Measurements from ENCODE around the gene TGM2. TPM values are rescaled to one million over a fixed set of nuclear protein-coding genes. Genes with fewer than 3 reads are reported as not detected.

The TGM2 gene
- total RNA-seq, 1 donor from 2014 or later: 135 TPM

GRCh38 chr20:38138086-38138778 lies 26.8 kb downstream of the TGM2 start:
- DNase-seq (ENCODE audit: low read depth): no peak
- Histone ChIP-seq H3K27me3 (ENCODE audit: control insufficient read depth, insufficient read depth, low read length) (no peaks in the 10 kb centered on the region), H3K36me3 (ENCODE audit: control insufficient read depth, insufficient read depth, low read length) (peaks cover 10% of the 10 kb centered on the region), H3K4me3 (ENCODE audit: low read depth, low read length) (no peak overlapping the region)
- TF ChIP-seq CTCF (IDR thresholded peaks at IDR 0.05; ENCODE audit: insufficient read depth, low read length, poor library complexity, severe bottlenecking): no peak

- H3K4me3 ChIP-seq (ENCODE audit: low read depth, low read length): no peak overlapping the region
- TF ChIP-seq CTCF (IDR thresholded peaks at IDR 0.05; ENCODE audit: insufficient read depth, low read length, poor library complexity, severe bottlenecking): no peak
- peaks cover 10% of the 10 kb centered on the region for H3K36me3 ChIP-seq (ENCODE audit: control insufficient read depth, insufficient read depth, low read length)
- DNase-seq (ENCODE audit: low read depth): no peak
- H3K27me3 ChIP-seq (ENCODE audit: control insufficient read depth, insufficient read depth, low read length): no peaks in the 10 kb centered on the region
Observed at GRCh38 chr20:38137441-38138037, 27.5 kb downstream of the TGM2 start.

GRCh38 chr20:38136421-38137245 lies 28.4 kb downstream of the TGM2 start:
- no peak for DNase-seq (ENCODE audit: low read depth)
- TF ChIP-seq CTCF (IDR thresholded peaks at IDR 0.05; ENCODE audit: insufficient read depth, low read length, poor library complexity, severe bottlenecking): no peak
- H3K4me3 ChIP-seq (ENCODE audit: low read depth, low read length): no peak overlapping the region
- H3K36me3 ChIP-seq (ENCODE audit: control insufficient read depth, insufficient read depth, low read length): peaks cover 10% of the 10 kb centered on the region
- no peaks in the 10 kb centered on the region for H3K27me3 ChIP-seq (ENCODE audit: control insufficient read depth, insufficient read depth, low read length)

- no peaks in the 10 kb centered on the region for H3K27me3 ChIP-seq (ENCODE audit: control insufficient read depth, insufficient read depth, low read length)
- no peak for DNase-seq (ENCODE audit: low read depth)
- no peak overlapping the region for H3K4me3 ChIP-seq (ENCODE audit: low read depth, low read length)
- no peak for TF ChIP-seq CTCF (IDR thresholded peaks at IDR 0.05; ENCODE audit: insufficient read depth, low read length, poor library complexity, severe bottlenecking)
- peaks cover 8% of the 10 kb centered on the region for H3K36me3 ChIP-seq (ENCODE audit: control insufficient read depth, insufficient read depth, low read length)
Observed at GRCh38 chr20:38135651-38136420, 29.2 kb downstream of the TGM2 start.

- Histone ChIP-seq H3K4me3 (ENCODE audit: low read depth, low read length) (no peak overlapping the region), H3K27me3 (ENCODE audit: control insufficient read depth, insufficient read depth, low read length) (no peaks in the 10 kb centered on the region), H3K36me3 (ENCODE audit: control insufficient read depth, insufficient read depth, low read length) (peaks cover 8% of the 10 kb centered on the region)
- no peak for DNase-seq (ENCODE audit: low read depth)
- no peak for TF ChIP-seq CTCF (IDR thresholded peaks at IDR 0.05; ENCODE audit: insufficient read depth, low read length, poor library complexity, severe bottlenecking)
Observed at GRCh38 chr20:38135271-38135650, 29.8 kb downstream of the TGM2 start.

Measured in kidney epithelial cell (primary cell).